GM10266 (cell line): ENCODE data around the gene ZNF300.
"Not testable (repeated sequence)": the region's sequence is repeated elsewhere in the genome, so short reads cannot be mapped to it uniquely, and the experiment has no call there.

Experiments used
- DNase-seq: peaks from one replicate; pipeline ENCODE4 v3.0.0; 2012; ENCODE audit errors: extremely low spot score
- CTCF ChIP-seq: IDR thresholded peaks from 2 replicates; pipeline ENCODE4 v1.5.1; 2012; ENCODE audit warnings: mild to moderate bottlenecking, low read depth; ENCODE audit not compliant: control insufficient read depth, insufficient read depth; ENCODE audit errors: missing control alignments

The ZNF300 gene

GRCh38 chr5:150912312-150912814, 7.6 kb upstream of the ZNF300 start:
- no peak for DNase-seq
- no peak for TF ChIP-seq CTCF

GRCh38 chr5:150905312-150905683, 518 bp upstream of the ZNF300 start:
- no peak for TF ChIP-seq CTCF

GRCh38 chr5:150901446-150901845, 3.3 kb downstream of the ZNF300 start:
- no peak for DNase-seq
- TF ChIP-seq CTCF: no peak

More at GRCh38 chr5:150905312-150905683, 518 bp upstream of the ZNF300 start:
- DNase-seq: no peak

GRCh38 chr5:150895431-150896428, 9.1 kb downstream of the ZNF300 start:
- no peak for DNase-seq
- TF ChIP-seq CTCF: no peak

- no peak for TF ChIP-seq CTCF
- no peak for DNase-seq
These were observed 25.4 kb downstream of the ZNF300 start for GRCh38 chr5:150879358-150879757.

DNA sequence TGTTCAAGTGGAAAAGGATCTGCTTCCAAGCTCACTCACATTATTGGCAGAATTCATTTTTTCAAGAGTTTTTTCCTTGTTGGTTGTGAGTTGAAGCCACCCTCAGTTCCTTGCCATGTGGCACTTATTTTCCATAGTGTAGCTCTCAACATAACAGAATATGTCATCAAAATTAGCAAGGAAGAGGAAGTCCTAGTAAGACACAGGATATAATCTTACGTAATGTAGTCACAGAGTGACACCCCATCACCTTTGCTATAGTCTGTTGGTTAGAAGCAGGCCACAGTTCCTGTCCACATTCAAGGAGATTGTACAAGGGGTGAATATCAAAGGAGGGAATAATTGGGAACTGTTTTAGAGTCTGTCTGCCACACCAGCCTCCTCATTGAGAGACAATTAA, 42.7 kb downstream of the ZNF300 start:
- TF ChIP-seq CTCF: no peak
- DNase-seq: no peak

DNA sequence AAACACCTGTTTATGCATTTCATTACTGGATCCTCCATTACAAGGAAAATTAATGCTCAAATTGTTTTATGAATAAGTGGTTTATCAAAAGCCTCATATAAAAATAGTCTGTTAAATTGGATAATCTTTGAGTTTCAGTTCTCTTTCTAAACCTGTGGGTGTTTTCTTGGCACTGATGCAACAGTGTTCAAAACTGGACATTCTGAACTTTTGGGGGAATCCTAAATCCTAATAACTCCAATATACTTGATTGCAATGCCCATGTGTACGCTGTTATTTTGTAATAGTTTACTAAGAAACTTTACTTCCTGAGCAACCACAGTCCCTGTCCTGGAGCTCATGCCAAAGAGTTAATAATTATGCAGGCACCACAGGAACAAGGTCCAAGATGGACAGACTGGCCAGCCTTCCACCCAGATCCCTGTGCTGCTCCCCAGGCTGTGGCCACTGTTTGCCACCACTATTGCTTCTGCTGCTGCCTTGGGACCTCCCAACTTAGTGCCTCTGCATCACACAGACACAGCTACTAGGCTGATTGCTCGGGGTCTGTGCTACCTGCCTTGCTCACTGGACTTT, 44.4 kb downstream of the ZNF300 start:
- no peak for DNase-seq
- no peak for TF ChIP-seq CTCF

DNA sequence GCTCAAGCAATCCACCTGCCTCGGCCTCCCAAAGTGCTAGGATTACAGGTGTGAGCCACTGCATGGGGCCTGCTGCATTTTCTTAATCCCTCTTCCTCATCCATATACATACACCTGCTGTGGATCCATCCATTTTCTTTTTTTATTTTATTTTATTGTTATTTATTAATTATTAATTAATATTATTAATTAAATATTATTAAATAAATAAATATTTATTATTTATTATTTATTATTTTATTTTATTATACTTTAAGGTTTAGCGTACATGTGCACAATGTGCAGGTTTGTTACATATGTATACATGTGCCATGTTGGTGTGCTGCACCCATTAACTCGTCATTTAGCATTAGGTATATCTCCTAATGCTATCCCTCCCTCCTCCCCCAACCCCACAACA, 48.1 kb downstream of the ZNF300 start:
- DNase-seq: not testable (repeated sequence)
